SK-N-SH (cell line): Measurements from ENCODE around the gene TRIM65. TPM values are rescaled to one million over a fixed set of nuclear protein-coding genes. Genes with fewer than 3 reads are reported as not detected.

Experiments
- CTCF ChIA-PET: fragments of 300-600, 350-600 bp; formaldehyde crosslinking; extraction: SDS; loops from one replicate; lab custom pipeline; 2021; lab: Yijun Ruan, JAX
- POLR2A ChIA-PET: fragments of 350-600 bp; sonication (Branson Sonifier 250); formaldehyde crosslinking; extraction: SDS; loops from one replicate; lab custom pipeline; 2020; ENCODE audit warnings: antibody characterized with exemption, inconsistent platforms; lab: Yijun Ruan, JAX
- DNase-seq: peaks from one replicate; pipeline ENCODE4 v3.0.0; 2012
- H2AFZ ChIP-seq: fragments of 200-600 bp; sonication (generic); 2 replicates; pipeline ENCODE4 v1.8.1; 2016; ENCODE audit warnings: antibody characterized with exemption, mild to moderate bottlenecking, low read depth
- H3F3A ChIP-seq: fragments of 200-600 bp; sonication (generic); replicated peaks from 2 replicates; pipeline ENCODE3; 2016; ENCODE audit warnings: antibody characterized with exemption, mild to moderate bottlenecking; ENCODE audit not compliant: insufficient read depth
- H3K27ac ChIP-seq, 2 experiments: fragments of 200-500 bp in 1 of 2; fragments of 200-600 bp in 1 of 2; sonication (Bioruptor generic) in 1 of 2; sonication (generic), shearing (Covaris generic) in 1 of 2; 2 replicates each; pipeline versions ENCODE4 v1.5.1 to v1.6.1; 2014 to 2016; ENCODE audit warnings: low read depth in 2 of 2, inconsistent platforms in 1 of 2, low read length in 1 of 2, mild to moderate bottlenecking in 1 of 2, mixed read lengths in 1 of 2
- H3K27me3 ChIP-seq: fragments of 200-600 bp; sonication (generic), shearing (Covaris generic); 2 replicates; pipeline ENCODE4 v1.6.1; 2016; ENCODE audit warnings: mixed run types; ENCODE audit not compliant: insufficient read depth
- H3K36me3 ChIP-seq, 2 experiments: fragments of 200-500 bp in 1 of 2; fragments of 200-600 bp in 1 of 2; sonication (Bioruptor generic) in 1 of 2; sonication (generic) in 1 of 2; replicated peaks in 1 of 2; 2 replicates each; pipeline versions ENCODE3 to v1.5.1; 2014 to 2016; ENCODE audit warnings: low read length in 1 of 2, mild to moderate bottlenecking in 1 of 2; ENCODE audit not compliant: insufficient read depth in 2 of 2, control insufficient read depth in 1 of 2
- H3K4me1 ChIP-seq, 2 experiments: fragments of 200-500 bp in 1 of 2; fragments of 200-600 bp in 1 of 2; sonication (Bioruptor generic) in 1 of 2; sonication (generic), shearing (Covaris generic) in 1 of 2; 2 replicates each; pipeline versions ENCODE4 v1.5.1 to v1.6.1; 2014 to 2016; ENCODE audit warnings: low read depth in 1 of 2, low read length in 1 of 2, mixed run types in 1 of 2; ENCODE audit not compliant: insufficient read depth in 2 of 2, control insufficient read depth in 1 of 2
- H3K4me2 ChIP-seq: fragments of 200-600 bp; sonication (generic), shearing (Covaris generic); 2 replicates; pipeline ENCODE4 v1.6.1; 2017; ENCODE audit warnings: mixed run types
- H3K4me3 ChIP-seq, 2 experiments: fragments of 200-500 bp in 1 of 2; fragments of 200-600 bp in 1 of 2; sonication (Bioruptor generic) in 1 of 2; sonication (generic), shearing (Covaris generic) in 1 of 2; 2 replicates each; pipeline versions ENCODE4 v1.5.1 to v1.8.1; 2014 to 2016; ENCODE audit warnings: low read depth in 2 of 2, inconsistent platforms in 1 of 2, low read length in 1 of 2, mild to moderate bottlenecking in 1 of 2, mixed read lengths in 1 of 2, moderate library complexity in 1 of 2
- H3K79me2 ChIP-seq: fragments of 200-600 bp; sonication (generic); 2 replicates; pipeline ENCODE4 v1.8.1; 2017; ENCODE audit warnings: mild to moderate bottlenecking; ENCODE audit not compliant: insufficient read depth
- H3K9ac ChIP-seq: fragments of 200-600 bp; sonication (generic); 2 replicates; pipeline ENCODE4 v1.6.1; 2017; ENCODE audit warnings: mixed run types
- H3K9me2 ChIP-seq: fragments of 200-600 bp; sonication (generic); 2 replicates; pipeline ENCODE4 v1.6.1; 2017; ENCODE audit warnings: mixed run types
- H3K9me3 ChIP-seq: fragments of 200-600 bp; sonication (generic); 2 replicates; pipeline ENCODE4 v1.6.1; 2017; ENCODE audit warnings: mixed run types, mild to moderate bottlenecking, moderate library complexity
- H4K20me1 ChIP-seq: fragments of 200-600 bp; sonication (generic); 2 replicates; pipeline ENCODE4 v1.6.1; 2017; ENCODE audit warnings: mild to moderate bottlenecking, mixed run types; ENCODE audit not compliant: insufficient read depth
- CHD2 ChIP-seq: fragments of 150-350 bp; IDR thresholded peaks from 2 replicates; pipeline ENCODE4 v1.6.1; 2018; ENCODE audit warnings: low read length; ENCODE audit not compliant: partially characterized antibody
- EZH2phosphoT487 ChIP-seq: fragments of 200-600 bp; sonication (generic); IDR thresholded peaks from 2 replicates; pipeline ENCODE4 v1.6.1; 2017; ENCODE audit warnings: low read depth, mixed run types, mild to moderate bottlenecking, antibody characterized with exemption, moderate library complexity, borderline replicate concordance
- FOSL2 ChIP-seq: IDR thresholded peaks from 2 replicates; pipeline ENCODE4 v1.4.0; 2012; ENCODE audit warnings: low read depth, mild to moderate bottlenecking, moderate library complexity, borderline replicate concordance
- FOXJ3 ChIP-seq: sonication (generic); formaldehyde crosslinking; IDR thresholded peaks from 2 replicates; pipeline ENCODE4 v1.5.1; 2020; ENCODE audit warnings: mild to moderate bottlenecking, missing genetic modification reagents
- NFIC ChIP-seq: IDR thresholded peaks from 2 replicates; pipeline ENCODE4 v1.4.0; 2012; ENCODE audit warnings: borderline replicate concordance
- TCF12 ChIP-seq: IDR thresholded peaks from 2 replicates; pipeline ENCODE4 v1.4.0; 2012
- WGBS: methylation state at CpG from one replicate; pipeline ENCODE4 v1.1.6; 2017; ENCODE audit warnings: low lambda C conversion rate; 5-methylcytosine and 5-hydroxymethylcytosine counted together
- polyA plus RNA-seq, 3 experiments: library from polyadenylated mRNA; depleted of rRNA; stranded (reverse); fragments of >200 nt; gene quantifications; 2 replicates each; pipeline ENCODE4 v1.2.3, GENCODE V29; 2012
- TF ChIP-seq, protein P1 (sequence below): IDR thresholded peaks from 2 replicates; pipeline ENCODE4 v1.4.0; 2012; ENCODE audit warnings: low read depth
- TF ChIP-seq, protein P2 (sequence below): IDR thresholded peaks from 2 replicates; pipeline ENCODE4 v1.6.1; 2012; ENCODE audit warnings: mild to moderate bottlenecking, low read depth, low read length, moderate library complexity
- TF ChIP-seq, protein P3 (sequence below): fragments of 150-350 bp; IDR thresholded peaks from 2 replicates; pipeline ENCODE4 v1.6.1; 2016; ENCODE audit warnings: mild to moderate bottlenecking, low read depth, low read length

TRIM65 gene
- polyA plus RNA-seq, 1 of the 3 experiments (the other 2 are of a cell fraction) = 13.1 TPM

GRCh38 chr17:75875940-75876189, 20.9 kb downstream of the TRIM65 start:
- peak; percentile 64 for DNase-seq
- 50% methylated on average over 5 of the region's 5 CpGs for WGBS
- Histone ChIP-seq H3K79me2 (no peaks in the 10 kb centered on the region), H4K20me1 (no peaks in the 10 kb centered on the region; the same call in 1 of the 2 replicates), H3K4me3 (no peak overlapping the region), H3K4me2 (peak overlapping the region; percentile 76), H3K27ac (peak overlapping the region in 1 of 2 experiments; percentile 87; a peak in 1 of 4 replicates), H3K9ac (0 out of 2 replicates have a peak overlapping the region, but pooled peaks have one; percentile 6), H3F3A (peaks cover 33% of the 10 kb centered on the region), H2AFZ (no peak overlapping the region), H3K4me1 (peaks cover 32 to 36% of the 10 kb centered on the region in 2 experiments; a peak in 3 of 4 replicates), H3K9me2 (no peaks in the 10 kb centered on the region)
- ChIA-PET POLR2A (interaction anchor here (0.6 to 1.6 kb wide), 9 partner anchors 17 to 100 kb away, joined by 3 to 8 read pairs (median 3); partner anchors contain the start of genes MRPL38, TRIM65 and WBP2), CTCF (interaction anchor here (0.7 to 15.4 kb wide), 18 partner anchors 8 to 904 kb away, joined by 3 to 214 read pairs (median 4); partner anchors contain the start of genes CDK3, MRPL38, TRIM65 and WBP2)
- TF ChIP-seq, protein P1, sequence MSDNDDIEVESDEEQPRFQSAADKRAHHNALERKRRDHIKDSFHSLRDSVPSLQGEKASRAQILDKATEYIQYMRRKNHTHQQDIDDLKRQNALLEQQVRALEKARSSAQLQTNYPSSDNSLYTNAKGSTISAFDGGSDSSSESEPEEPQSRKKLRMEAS = 0 out of 2 replicates have a peak, but pooled peaks have one; percentile 18
- TF ChIP-seq NFIC = no peak
- 0 out of 2 replicates have a peak, but pooled peaks have one; percentile 10 for TF ChIP-seq TCF12
- TF ChIP-seq, all 33 proteins: peak for 2
- H3K36me3 ChIP-seq = no peaks in the 10 kb centered on the region
- no peaks in the 10 kb centered on the region for H3K27me3 ChIP-seq
- no peaks in the 10 kb centered on the region for H3K9me3 ChIP-seq

DNA sequence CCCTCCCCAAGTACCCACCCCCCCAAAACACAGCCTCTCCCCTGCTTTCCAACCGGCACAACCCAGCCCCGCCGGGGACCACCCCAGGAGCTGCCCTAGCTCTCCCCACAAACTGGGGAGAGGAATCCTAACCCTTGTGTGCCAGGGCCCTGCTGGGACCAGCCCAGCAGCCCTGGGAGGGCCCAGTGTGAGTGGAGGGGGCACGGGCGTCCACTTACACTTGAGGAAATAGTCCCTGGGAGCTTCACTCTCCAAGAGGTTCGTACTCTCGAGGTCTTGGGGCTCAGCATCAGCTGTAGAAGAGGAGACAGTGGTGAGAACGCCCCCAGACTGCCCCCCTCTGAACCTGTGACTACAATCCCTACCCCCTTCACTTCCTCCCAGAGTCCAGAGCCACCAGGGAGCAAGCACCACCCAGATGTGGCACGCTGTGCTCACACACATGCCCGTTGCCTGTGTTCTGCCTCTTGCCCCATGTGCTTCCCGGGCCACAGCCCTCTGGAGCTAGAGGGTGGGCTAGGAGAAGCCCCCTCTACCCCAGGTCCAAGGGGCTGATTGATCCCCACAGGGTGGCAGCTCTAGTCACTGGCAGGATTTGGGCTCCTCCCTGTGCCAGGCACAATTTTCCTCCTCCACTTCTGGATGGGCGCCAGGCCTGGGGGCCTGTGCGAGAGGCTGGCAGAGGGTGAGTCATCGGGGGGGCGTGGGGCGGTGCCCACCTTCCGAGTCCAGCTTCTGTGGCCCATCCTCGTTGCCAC, 21.4 kb downstream of the TRIM65 start:
- ChIA-PET POLR2A (interaction anchor here (0.6 to 1.6 kb wide), 9 partner anchors 17 to 99 kb away, joined by 3 to 8 read pairs (median 3); partner anchors contain the start of genes MRPL38, TRIM65 and WBP2), CTCF (interaction anchor here (0.7 to 15.4 kb wide), 17 partner anchors 8 to 904 kb away, joined by 3 to 214 read pairs (median 4); partner anchors contain the start of genes CDK3, MRPL38, TRIM65 and WBP2)
- peak; percentile 68; the same call in 1 of the 2 replicates for TF ChIP-seq NFIC
- TF ChIP-seq FOSL2 = peak; percentile 46; the same call in 1 of the 2 replicates
- no peak for TF ChIP-seq CHD2
- Histone ChIP-seq H3K36me3 (no peaks in the 10 kb centered on the region), H3K4me3 (no peak overlapping the region), H3K27me3 (no peaks in the 10 kb centered on the region), H3K4me2 (peak overlapping the region; percentile 76), H3K9ac (peak overlapping the region; percentile 6; the same call in 1 of the 2 replicates), H3F3A (peaks cover 33% of the 10 kb centered on the region), H3K79me2 (no peaks in the 10 kb centered on the region), H4K20me1 (no peaks in the 10 kb centered on the region; the same call in 1 of the 2 replicates), H3K4me1 (peaks cover 32 to 36% of the 10 kb centered on the region in 2 experiments; a peak in 3 of 4 replicates), H2AFZ (no peak overlapping the region), H3K9me2 (no peaks in the 10 kb centered on the region), H3K27ac (peak overlapping the region in 1 of 2 experiments; percentile 87; a peak in 1 of 4 replicates), H3K9me3 (no peaks in the 10 kb centered on the region)
- 57% methylated on average over 16 of the region's 18 CpGs for WGBS
- DNase-seq = peak; percentile 75

DNA sequence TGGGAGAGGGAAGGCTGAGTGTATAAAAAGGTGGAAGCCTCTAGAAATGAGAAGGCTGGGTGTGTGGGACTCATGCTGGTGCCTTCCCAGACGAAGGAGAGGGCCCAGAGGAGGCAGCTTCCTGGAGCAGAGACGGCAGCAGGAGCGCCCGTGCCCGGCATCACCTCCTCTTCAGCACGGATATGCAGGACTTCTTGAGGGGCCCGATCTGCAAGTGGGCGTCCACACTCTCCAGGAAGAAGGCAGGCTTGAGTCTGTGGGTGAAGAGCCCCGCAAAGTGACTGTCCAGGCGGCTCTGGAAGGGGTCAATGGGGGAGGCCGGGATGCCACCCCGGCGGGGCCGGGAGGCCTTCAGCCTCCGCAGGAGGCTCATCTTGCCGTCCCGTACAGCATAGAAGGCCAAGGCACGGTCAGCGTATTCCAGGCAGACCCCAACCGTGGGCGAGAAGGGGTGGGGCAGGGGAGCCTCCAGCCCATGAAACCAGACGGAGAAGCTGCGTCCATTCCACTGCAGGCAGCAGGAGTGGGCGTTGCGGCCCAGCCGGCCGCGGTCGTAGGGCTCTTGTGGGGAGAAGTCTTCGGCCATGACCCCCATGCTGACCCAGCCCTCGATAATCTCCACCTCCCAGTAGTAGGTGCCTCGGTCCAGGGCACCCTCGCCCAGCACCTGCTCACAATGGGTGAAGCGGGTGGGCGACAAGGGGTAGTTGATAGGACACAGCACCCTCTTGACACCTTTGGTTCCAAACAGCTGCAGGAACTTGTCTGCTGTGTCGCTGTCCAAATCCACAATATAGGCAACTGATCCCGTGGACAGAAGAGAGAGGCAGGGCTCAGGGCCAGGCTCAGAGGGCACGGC, 22.2 kb downstream of the TRIM65 start:
- CTCF ChIA-PET = interaction anchor here (1.5 to 15.4 kb wide), 12 partner anchors 13 to 131 kb away, joined by 3 to 214 read pairs (median 6); partner anchors contain the start of genes CDK3, MRPL38, TRIM65 and WBP2
- H4K20me1 ChIP-seq = no peaks in the 10 kb centered on the region; the same call in 1 of the 2 replicates
- H3K27me3 ChIP-seq = no peaks in the 10 kb centered on the region
- H3K9ac ChIP-seq = no peak overlapping the region
- peaks cover 28% of the 10 kb centered on the region for H3F3A ChIP-seq
- TF ChIP-seq FOXJ3 (CRISPR knock-in tag) (no peak), EZH2phosphoT487 (no peak)
- TF ChIP-seq, protein P2, sequence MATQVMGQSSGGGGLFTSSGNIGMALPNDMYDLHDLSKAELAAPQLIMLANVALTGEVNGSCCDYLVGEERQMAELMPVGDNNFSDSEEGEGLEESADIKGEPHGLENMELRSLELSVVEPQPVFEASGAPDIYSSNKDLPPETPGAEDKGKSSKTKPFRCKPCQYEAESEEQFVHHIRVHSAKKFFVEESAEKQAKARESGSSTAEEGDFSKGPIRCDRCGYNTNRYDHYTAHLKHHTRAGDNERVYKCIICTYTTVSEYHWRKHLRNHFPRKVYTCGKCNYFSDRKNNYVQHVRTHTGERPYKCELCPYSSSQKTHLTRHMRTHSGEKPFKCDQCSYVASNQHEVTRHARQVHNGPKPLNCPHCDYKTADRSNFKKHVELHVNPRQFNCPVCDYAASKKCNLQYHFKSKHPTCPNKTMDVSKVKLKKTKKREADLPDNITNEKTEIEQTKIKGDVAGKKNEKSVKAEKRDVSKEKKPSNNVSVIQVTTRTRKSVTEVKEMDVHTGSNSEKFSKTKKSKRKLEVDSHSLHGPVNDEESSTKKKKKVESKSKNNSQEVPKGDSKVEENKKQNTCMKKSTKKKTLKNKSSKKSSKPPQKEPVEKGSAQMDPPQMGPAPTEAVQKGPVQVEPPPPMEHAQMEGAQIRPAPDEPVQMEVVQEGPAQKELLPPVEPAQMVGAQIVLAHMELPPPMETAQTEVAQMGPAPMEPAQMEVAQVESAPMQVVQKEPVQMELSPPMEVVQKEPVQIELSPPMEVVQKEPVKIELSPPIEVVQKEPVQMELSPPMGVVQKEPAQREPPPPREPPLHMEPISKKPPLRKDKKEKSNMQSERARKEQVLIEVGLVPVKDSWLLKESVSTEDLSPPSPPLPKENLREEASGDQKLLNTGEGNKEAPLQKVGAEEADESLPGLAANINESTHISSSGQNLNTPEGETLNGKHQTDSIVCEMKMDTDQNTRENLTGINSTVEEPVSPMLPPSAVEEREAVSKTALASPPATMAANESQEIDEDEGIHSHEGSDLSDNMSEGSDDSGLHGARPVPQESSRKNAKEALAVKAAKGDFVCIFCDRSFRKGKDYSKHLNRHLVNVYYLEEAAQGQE = peak; percentile 78
- TF ChIP-seq, protein P3, sequence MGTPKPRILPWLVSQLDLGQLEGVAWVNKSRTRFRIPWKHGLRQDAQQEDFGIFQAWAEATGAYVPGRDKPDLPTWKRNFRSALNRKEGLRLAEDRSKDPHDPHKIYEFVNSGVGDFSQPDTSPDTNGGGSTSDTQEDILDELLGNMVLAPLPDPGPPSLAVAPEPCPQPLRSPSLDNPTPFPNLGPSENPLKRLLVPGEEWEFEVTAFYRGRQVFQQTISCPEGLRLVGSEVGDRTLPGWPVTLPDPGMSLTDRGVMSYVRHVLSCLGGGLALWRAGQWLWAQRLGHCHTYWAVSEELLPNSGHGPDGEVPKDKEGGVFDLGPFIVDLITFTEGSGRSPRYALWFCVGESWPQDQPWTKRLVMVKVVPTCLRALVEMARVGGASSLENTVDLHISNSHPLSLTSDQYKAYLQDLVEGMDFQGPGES = no peak
- no peaks in the 10 kb centered on the region for H3K36me3 ChIP-seq
- peaks cover 32 to 36% of the 10 kb centered on the region in 2 experiments; a peak in 3 of 4 replicates for H3K4me1 ChIP-seq
- no peak overlapping the region for H3K4me3 ChIP-seq
- 0 out of 2 replicates have a peak overlapping the region, but pooled peaks have one; percentile 76 for H3K4me2 ChIP-seq
- DNase-seq = peak; percentile 41
- no peaks in the 10 kb centered on the region for H3K9me2 ChIP-seq
- H2AFZ ChIP-seq = no peak overlapping the region
- H3K79me2 ChIP-seq = no peaks in the 10 kb centered on the region
- POLR2A ChIA-PET = interaction anchor here (1.2 to 1.6 kb wide), 3 partner anchors 17 to 95 kb away, joined by 3 to 5 read pairs (median 3); no protein-coding TSS in a partner anchor
- no peaks in the 10 kb centered on the region for H3K9me3 ChIP-seq
- 97% methylated on average over 37 of the region's 38 CpGs for WGBS
- H3K27ac ChIP-seq = no peak overlapping the region
